Naive B cell (primary cell): ENCODE data around the gene ALDH1L1. TPM values are rescaled to one million over a fixed set of nuclear protein-coding genes. Genes with fewer than 3 reads are reported as not detected.
A peak's percentile ranks its signal among the peaks of the same experiment; 100 is the strongest.
"Not testable (repeated sequence)": the region's sequence is repeated elsewhere in the genome, so short reads cannot be mapped to it uniquely, and the experiment has no call there.

ENCODE experiments used
- ATAC-seq, 2 donors: fragments of 150-1000 bp; cut with Tn5 transposase; 2 replicates each; pipeline ENCODE4 v1.10.0; 2021; ENCODE audit warnings: low read depth in 2 of 2, mild to moderate bottlenecking in 2 of 2, moderate library complexity in 2 of 2
- DNase-seq: peaks from one replicate; pipeline ENCODE4 v3.0.0; 2022
- H3K27ac Mint-ChIP-seq, 6 donors: one replicate each; pipeline ENCODE4 v1.8.0; 2020 to 2022; ENCODE audit warnings: mild to moderate bottlenecking in 6 of 6, mixed read lengths in 6 of 6, moderate library complexity in 5 of 6, inconsistent platforms in 2 of 6
- H3K27me3 Mint-ChIP-seq, 3 donors: one replicate each; pipeline ENCODE4 v1.8.0; 2021 to 2022; ENCODE audit warnings: mixed read lengths in 3 of 3, mild to moderate bottlenecking in 1 of 3
- H3K36me3 Mint-ChIP-seq, 2 donors: one replicate each; pipeline ENCODE4 v1.8.0; 2020 to 2022; ENCODE audit warnings: mixed read lengths in 2 of 2, inconsistent platforms in 1 of 2, mild to moderate bottlenecking in 1 of 2
- H3K4me1 Mint-ChIP-seq, 3 donors: one replicate each; pipeline ENCODE4 v1.8.0; 2020 to 2022; ENCODE audit warnings: mixed read lengths in 3 of 3, inconsistent platforms in 1 of 3, mild to moderate bottlenecking in 1 of 3, moderate library complexity in 1 of 3
- H3K4me3 Mint-ChIP-seq, 8 donors: one replicate each; pipeline ENCODE4 v1.8.0; 2020 to 2022; ENCODE audit warnings: mild to moderate bottlenecking in 8 of 8, mixed read lengths in 8 of 8, moderate library complexity in 8 of 8, inconsistent platforms in 2 of 8
- H3K9me3 Mint-ChIP-seq, 7 donors: one replicate each; pipeline ENCODE4 v1.8.0; 2020 to 2022; ENCODE audit warnings: mixed read lengths in 7 of 7, mild to moderate bottlenecking in 5 of 7, inconsistent platforms in 2 of 7, moderate library complexity in 1 of 7
- polyA plus RNA-seq, 6 donors: library from polyadenylated mRNA; unstranded; fragments of 300-500 nt; fragmentation: Illumina TruSeq; gene quantifications; one replicate each; pipeline ENCODE4 v1.2.3, GENCODE V29; 2021; ENCODE audit warnings: low read depth in 6 of 6

ALDH1L1 gene
- polyA plus RNA-seq, 6 donors from 2014 or later: 0.08 TPM; not detected in 5

DNA sequence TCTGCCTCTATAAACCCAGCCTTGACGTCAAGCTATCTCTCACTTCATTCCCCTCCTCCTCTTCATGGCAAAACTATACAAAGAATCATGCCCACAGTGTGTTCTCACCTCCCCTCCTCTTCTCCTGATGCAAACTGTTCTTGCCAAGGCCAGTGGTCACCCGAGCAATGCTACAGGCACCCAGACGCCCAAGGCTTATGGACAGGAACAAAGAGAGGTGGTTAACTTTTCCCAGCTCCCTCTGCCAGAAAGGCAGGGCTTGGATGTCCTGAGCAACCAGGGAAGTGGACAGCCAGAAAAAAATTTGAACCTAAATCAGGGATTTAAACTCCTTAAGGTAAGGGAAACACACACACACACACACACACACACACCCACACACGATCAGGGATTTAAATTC lies 101.5 kb downstream of the ALDH1L1 start:
- Mint-ChIP-seq H3K4me3 (no peak overlapping the region), H3K9me3 (peaks cover 0 to 6% (median 3%) of the 10 kb centered on the region in 7 donors), H3K27ac (no peak overlapping the region)

DNA sequence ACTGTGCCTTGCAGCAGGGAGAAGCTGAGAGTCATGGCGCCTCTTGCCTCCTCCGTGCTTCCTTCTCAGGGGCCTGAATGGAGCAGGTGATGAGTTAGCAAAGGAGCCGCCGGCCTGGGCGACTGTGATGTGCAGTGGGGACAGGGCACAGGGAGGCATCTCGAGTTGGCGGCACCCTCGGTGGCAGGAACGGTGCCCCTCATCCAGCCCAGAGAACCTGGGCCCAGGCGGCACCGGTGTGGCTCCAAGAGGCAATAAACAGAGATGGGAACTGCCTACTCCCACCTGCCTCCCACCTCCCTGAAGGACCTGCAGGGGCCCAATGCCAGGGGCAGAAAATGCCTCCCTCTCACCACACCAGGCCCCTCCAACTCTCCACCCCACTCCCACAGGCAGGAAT lies 102.6 kb downstream of the ALDH1L1 start:
- H3K27me3 Mint-ChIP-seq: no peaks in the 10 kb centered on the region
- H3K27ac Mint-ChIP-seq: no peak overlapping the region
- ATAC-seq (no peak), DNase-seq (no peak)
- no peak overlapping the region for H3K4me3 Mint-ChIP-seq
- peaks cover 4 to 7% of the 10 kb centered on the region in 2 donors for H3K36me3 Mint-ChIP-seq
- peaks cover 0 to 16% (median 6%) of the 10 kb centered on the region in 7 donors for H3K9me3 Mint-ChIP-seq
- H3K4me1 Mint-ChIP-seq: peaks cover under 1 to 13% (median under 1%) of the 10 kb centered on the region in 3 donors

More for the DNA sequence above, 101.5 kb downstream of the ALDH1L1 start:
- peaks cover 0 to under 1% of the 10 kb centered on the region in 2 donors for H3K36me3 Mint-ChIP-seq
- ATAC-seq (no peak), DNase-seq (no peak)
- no peaks in the 10 kb centered on the region for H3K27me3 Mint-ChIP-seq
- peaks cover 7 to 20% (median 8%) of the 10 kb centered on the region in 3 donors for H3K4me1 Mint-ChIP-seq

DNA sequence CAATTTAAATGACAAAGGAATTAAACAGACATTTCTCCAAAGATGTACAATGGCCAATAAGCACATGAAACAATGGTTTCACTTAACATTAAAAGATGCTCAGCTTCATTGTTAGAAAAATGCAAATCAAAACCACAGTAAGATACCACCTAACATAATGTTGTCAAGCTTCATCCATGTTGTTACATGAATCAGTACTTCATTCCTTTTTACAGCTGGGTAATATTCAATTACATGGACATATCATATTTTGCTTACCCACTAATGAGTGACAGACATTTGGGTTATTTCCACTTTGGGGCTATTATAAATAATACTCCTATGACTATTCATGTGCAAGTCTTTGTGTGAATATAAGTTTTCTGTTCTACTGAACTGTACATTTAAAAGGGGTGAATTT lies 104.2 kb downstream of the ALDH1L1 start:
- Mint-ChIP-seq H3K4me3 (no peak overlapping the region), H3K36me3 (peaks cover 9 to 11% of the 10 kb centered on the region in 2 donors), H3K27me3 (no peaks in the 10 kb centered on the region), H3K27ac (no peak overlapping the region), H3K4me1 (peaks cover 0 to 16% (median 0%) of the 10 kb centered on the region in 3 donors), H3K9me3 (peaks cover 0 to 23% (median 9%) of the 10 kb centered on the region in 7 donors)
- ATAC-seq (no peak), DNase-seq (no peak)

DNA sequence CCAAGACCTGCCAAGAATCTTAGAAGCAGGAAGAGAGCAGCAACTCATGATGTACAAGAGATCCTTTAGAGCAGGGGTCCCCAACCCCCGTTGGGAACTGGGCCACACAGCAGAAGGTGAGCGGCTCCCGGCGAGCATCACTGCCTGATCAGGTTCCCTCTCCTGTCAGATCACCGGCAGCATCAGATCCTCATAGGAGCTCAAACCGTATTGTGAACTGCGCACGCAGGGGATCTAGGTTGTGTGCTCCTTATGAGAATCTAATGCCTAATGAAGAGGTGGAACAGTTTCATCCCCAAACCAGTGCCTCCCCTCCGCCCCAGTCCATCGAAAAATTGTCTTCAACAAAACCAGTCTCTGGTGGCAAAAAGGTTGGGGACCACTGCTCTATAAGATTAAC lies 110.2 kb downstream of the ALDH1L1 start:
- Mint-ChIP-seq H3K4me3 (no peak overlapping the region), H3K27ac (no peak overlapping the region), H3K36me3 (peaks cover 9 to 26% of the 10 kb centered on the region in 2 donors), H3K4me1 (peaks cover 0 to 9% (median 0%) of the 10 kb centered on the region in 3 donors), H3K27me3 (no peaks in the 10 kb centered on the region), H3K9me3 (peaks cover 0 to 23% (median 8%) of the 10 kb centered on the region in 7 donors)
- ATAC-seq (no peak), DNase-seq (no peak)

DNA sequence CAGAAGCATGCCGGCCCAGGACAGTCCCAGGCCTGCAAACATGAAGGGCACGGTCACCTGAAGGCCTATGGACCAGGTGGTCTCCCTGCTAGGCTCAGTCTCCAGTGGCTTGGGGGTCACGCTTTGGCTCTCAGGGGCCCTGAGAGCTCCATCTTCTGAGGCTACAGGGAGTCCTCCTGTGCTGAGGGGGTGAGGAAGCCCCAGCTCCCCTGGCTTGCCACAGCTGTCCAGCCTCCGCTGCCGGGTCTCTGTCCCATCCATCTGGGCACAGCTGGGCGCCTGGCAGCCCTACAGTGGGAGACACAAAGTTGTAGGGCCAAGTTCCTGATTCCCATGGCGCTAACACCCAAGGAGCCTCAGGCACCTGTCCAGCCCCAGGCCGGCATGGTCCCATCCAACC lies 112.4 kb downstream of the ALDH1L1 start:
- Mint-ChIP-seq H3K27ac (no peak overlapping the region), H3K9me3 (peaks cover 0 to 11% (median 4%) of the 10 kb centered on the region in 7 donors)

DNA sequence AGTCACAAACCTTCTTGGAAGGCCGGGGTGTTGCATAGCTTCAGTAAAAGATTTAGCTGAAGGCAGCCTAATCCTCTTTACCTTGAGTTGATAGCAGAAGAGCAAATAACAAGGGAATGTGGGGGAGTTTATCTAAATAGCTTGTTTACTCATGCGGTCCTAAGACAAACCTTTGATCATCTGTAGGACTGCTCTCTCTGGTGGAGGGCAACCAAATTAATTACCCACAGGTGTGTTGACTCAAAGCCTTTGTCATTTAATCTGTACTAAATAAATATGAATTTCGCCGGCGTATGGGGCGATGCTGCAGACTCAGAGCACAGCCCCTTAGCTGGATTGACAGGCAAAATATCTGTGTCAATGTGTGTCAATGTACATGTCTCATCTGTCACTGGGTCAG lies 113.7 kb downstream of the ALDH1L1 start:
- H3K36me3 Mint-ChIP-seq: peaks cover 0 to 16% of the 10 kb centered on the region in 2 donors
- H3K27me3 Mint-ChIP-seq, H3K9me3 Mint-ChIP-seq, DNase-seq, H3K27ac Mint-ChIP-seq, H3K4me3 Mint-ChIP-seq, ATAC-seq: not testable (repeated sequence)
- H3K4me1 Mint-ChIP-seq: peaks cover 12 to 22% (median 13%) of the 10 kb centered on the region in 3 donors

More for the DNA sequence above, 112.4 kb downstream of the ALDH1L1 start:
- no peaks in the 10 kb centered on the region for H3K27me3 Mint-ChIP-seq
- peaks cover 12 to 22% (median 13%) of the 10 kb centered on the region in 3 donors for H3K4me1 Mint-ChIP-seq
- DNase-seq (no peak), ATAC-seq (no peak)
- no peak overlapping the region for H3K4me3 Mint-ChIP-seq
- peaks cover 7 to 22% of the 10 kb centered on the region in 2 donors for H3K36me3 Mint-ChIP-seq

DNA sequence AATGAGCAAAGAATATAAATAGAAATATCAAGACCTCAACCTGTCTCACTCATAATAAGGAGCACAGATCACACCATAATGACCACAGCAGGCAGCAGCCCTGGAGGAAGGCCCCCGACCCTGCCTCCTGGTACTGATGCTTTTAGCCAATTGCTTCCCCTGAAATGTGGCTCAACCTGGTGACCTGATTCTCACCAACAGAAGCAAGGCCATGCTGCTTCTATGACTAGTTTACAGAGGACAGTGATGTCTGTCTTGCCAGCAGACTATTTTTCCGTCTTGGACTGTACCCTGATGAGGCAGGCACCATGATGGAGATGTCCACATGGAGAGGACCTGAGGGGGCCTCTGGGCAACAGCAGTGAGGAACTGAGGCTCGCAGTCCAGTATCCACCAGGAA lies 114.5 kb downstream of the ALDH1L1 start:
- H3K4me3 Mint-ChIP-seq: no peak overlapping the region
- DNase-seq (no peak), ATAC-seq (no peak)
- H3K36me3 Mint-ChIP-seq: peaks cover 0 to 16% of the 10 kb centered on the region in 2 donors
- no peak overlapping the region for H3K27ac Mint-ChIP-seq
- no peaks in the 10 kb centered on the region for H3K27me3 Mint-ChIP-seq
- peaks cover 12 to 17% (median 16%) of the 10 kb centered on the region in 3 donors for H3K4me1 Mint-ChIP-seq
- no peaks in the 10 kb centered on the region for H3K9me3 Mint-ChIP-seq

DNA sequence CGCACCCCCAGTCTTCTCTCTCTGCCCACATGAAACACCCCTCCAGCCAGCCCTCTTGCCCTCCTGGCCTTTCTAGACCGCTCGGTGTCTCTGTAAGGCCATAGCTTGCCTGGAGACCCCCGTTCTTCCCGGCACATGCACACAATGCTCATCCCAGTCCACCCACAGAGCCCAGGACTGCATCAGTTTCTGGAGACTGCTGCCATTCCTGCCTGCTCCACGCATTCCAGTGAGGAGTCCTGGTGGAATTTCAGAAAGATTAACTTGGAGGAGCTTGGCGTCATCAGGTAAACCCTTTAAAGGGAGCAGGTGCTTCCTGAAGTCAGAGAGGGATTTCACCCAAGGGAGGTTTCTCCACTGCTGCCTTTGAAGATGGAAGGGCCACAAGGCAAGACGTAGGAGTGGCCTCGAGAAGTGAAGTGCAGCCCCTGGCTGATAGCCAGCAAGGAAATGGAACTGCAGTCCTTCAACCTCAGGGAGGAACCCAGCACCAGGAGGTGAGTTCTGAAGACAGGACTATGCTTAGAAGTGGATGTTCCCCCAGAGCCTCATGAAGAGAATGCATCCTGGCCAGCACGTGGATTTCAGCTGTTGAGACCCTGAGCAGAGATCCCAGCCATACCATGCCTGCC lies 115.6 kb downstream of the ALDH1L1 start:
- no peak for DNase-seq
- H3K9me3 Mint-ChIP-seq: no peaks in the 10 kb centered on the region
- H3K4me3 Mint-ChIP-seq: no peak overlapping the region
- H3K4me1 Mint-ChIP-seq: peaks cover 12 to 17% (median 16%) of the 10 kb centered on the region in 3 donors
- peak overlapping the region in 3 of 6 donors; percentile 26 to 80 (median 59) for H3K27ac Mint-ChIP-seq
- peaks cover 0 to 18% of the 10 kb centered on the region in 2 donors for H3K36me3 Mint-ChIP-seq
- H3K27me3 Mint-ChIP-seq: no peaks in the 10 kb centered on the region
- no peak for ATAC-seq

DNA sequence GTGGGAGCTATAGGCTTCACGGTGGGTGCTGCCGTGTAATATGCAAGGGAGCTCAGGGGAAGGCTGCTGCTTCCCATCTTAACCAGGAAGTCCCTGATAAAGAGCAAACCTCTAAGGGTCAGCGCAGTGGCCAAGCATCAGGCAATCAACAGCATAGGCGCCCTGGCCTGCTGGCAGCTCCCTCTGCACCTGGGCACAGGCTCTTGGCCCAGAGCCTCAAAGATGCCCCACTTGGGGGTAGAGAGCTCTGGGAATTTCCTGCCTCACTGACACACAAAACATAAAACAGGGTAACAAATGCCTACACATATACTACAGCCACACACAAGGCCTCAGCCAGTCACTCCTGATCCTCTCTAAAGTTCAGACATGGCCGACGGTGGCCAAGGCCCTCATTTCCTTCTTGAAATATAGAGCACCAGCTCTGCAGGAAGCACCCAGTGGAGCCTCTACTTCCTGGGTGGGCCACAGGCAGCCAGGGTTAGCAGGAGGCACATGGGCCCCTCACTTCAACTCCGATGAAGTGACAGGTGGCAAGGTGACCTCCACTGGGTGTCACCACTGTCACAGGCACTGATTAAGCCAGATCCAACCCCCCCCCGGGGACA lies 116.9 kb downstream of the ALDH1L1 start:
- DNase-seq: no peak
- H3K9me3 Mint-ChIP-seq: no peaks in the 10 kb centered on the region
- no peaks in the 10 kb centered on the region for H3K27me3 Mint-ChIP-seq
- peaks cover 13 to 18% (median 14%) of the 10 kb centered on the region in 3 donors for H3K4me1 Mint-ChIP-seq
- peaks cover 9 to 21% of the 10 kb centered on the region in 2 donors for H3K36me3 Mint-ChIP-seq
- no peak for ATAC-seq
- H3K4me3 Mint-ChIP-seq: no peak overlapping the region
- H3K27ac Mint-ChIP-seq: peak overlapping the region in 1 of 6 donors; percentile 11

DNA sequence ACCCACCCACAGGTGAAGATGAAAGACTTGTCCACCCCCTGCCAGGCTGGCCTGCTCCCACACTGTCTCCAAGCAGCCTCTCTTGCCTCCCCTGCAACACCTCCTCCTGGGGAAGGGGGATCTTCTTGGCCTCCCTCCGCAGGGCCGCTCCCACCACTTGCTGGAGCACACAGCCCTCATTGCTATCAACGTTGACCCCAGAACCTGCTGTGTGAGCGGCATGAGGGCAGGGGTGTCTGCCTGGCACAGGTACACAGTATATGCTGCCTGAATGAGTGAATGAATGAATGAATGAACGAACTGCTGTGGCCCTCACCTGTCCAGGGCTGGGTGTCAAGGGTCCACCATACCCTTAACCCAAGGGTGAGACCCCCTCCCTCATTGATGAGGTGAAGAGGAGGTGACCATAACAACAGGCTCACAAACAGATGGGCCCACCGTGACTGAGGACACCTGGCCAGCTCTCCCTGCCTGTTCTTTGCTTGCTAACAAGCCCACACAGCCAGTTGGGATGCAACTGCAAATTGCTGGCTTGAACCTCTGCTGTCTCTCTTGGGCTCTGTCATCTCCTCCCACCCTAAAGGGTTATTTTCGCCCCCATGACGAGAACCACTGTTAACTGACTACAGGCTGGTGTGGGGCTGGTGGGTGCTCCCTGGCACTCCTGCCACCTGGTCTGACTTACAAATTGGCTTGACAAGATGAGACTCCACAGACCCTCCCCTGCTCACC lies 118.9 kb downstream of the ALDH1L1 start:
- Mint-ChIP-seq H3K27ac (no peak overlapping the region), H3K27me3 (no peaks in the 10 kb centered on the region), H3K4me1 (peaks cover 13 to 21% (median 21%) of the 10 kb centered on the region in 3 donors), H3K36me3 (peaks cover 9 to 12% of the 10 kb centered on the region in 2 donors), H3K4me3 (no peak overlapping the region), H3K9me3 (no peaks in the 10 kb centered on the region)
- no peak for ATAC-seq
- DNase-seq: no peak

DNA sequence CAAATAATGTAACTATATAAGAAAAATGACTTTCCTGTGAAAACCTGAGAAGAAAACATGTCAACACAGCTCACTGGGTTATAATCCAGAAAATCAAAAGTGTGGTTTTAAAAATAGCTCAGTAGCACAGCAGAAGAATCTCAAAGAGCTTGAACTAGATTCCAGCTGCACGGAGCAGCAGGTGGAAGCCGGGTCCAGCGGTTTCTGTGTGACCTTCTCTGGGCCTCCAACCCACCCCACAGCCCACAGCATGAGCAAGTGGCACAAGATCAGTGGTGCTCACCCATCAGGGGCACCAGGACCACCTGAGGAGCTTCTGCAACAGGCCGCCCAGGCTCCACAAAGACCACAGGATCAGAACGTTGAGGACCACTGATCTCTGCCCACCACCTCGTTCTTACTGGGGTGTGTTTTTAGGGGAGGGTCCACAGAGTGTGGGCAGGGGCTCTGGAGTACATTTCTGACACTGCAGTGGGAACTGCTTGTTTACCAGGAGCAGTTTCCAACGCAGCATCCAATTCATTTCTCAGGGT lies 119.7 kb downstream of the ALDH1L1 start:
- no peaks in the 10 kb centered on the region for H3K27me3 Mint-ChIP-seq
- no peak overlapping the region for H3K4me3 Mint-ChIP-seq
- peaks cover 9% of the 10 kb centered on the region in 2 donors for H3K36me3 Mint-ChIP-seq
- no peak overlapping the region for H3K27ac Mint-ChIP-seq
- H3K9me3 Mint-ChIP-seq: no peaks in the 10 kb centered on the region
- ATAC-seq (no peak), DNase-seq (no peak)
- H3K4me1 Mint-ChIP-seq: peaks cover 13 to 21% (median 21%) of the 10 kb centered on the region in 3 donors

DNA sequence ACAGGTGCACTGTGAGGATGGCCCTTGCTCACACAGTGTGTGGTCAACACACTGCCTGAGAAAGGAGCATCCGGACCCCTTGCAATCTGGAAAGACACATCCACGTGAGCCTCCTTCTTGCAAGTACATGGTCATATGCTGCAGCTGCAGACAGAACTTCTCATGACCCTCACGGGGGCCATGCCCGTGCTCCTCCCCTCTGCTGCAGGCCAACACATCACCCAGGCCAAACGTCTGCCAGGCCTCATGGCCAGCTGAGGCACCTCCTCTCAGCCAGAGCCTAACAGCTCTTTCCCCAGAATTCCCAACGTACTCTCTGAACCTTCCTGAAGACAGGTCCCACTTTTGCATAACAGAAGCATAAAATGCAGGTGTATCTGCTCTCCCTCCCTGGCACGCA lies 121.7 kb downstream of the ALDH1L1 start:
- no peaks in the 10 kb centered on the region for H3K27me3 Mint-ChIP-seq
- H3K36me3 Mint-ChIP-seq: peaks cover 5 to 9% of the 10 kb centered on the region in 2 donors
- no peak for DNase-seq
- H3K4me3 Mint-ChIP-seq: no peak overlapping the region
- ATAC-seq: no peak
- H3K4me1 Mint-ChIP-seq: peaks cover 10 to 23% (median 21%) of the 10 kb centered on the region in 3 donors
- H3K27ac Mint-ChIP-seq: peak overlapping the region in 1 of 6 donors; percentile 85
- H3K9me3 Mint-ChIP-seq: no peaks in the 10 kb centered on the region

DNA sequence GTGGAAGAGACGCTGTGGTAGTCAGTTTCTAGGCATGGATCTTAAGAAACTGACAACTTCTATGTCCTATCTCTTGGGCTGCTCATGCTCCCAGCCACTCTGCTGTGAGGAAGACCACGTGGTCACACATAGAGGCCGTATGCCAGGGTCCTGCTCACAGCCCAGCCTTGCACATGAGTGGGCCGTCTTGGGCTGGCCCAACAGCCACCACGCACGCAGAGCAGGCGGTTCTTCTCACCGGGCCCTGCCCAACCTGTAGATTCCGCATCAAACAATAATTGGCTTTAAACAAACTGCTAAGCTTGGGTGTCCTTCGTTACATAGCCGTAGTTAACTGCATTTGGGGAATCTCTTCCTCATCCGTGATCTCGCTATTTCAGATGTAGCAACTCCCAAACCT lies 122.5 kb downstream of the ALDH1L1 start:
- H3K4me3 Mint-ChIP-seq: no peak overlapping the region
- no peaks in the 10 kb centered on the region for H3K27me3 Mint-ChIP-seq
- H3K36me3 Mint-ChIP-seq: peaks cover 5 to 9% of the 10 kb centered on the region in 2 donors
- no peaks in the 10 kb centered on the region for H3K9me3 Mint-ChIP-seq
- ATAC-seq (no peak), DNase-seq (no peak)
- peaks cover 14 to 25% (median 22%) of the 10 kb centered on the region in 3 donors for H3K4me1 Mint-ChIP-seq
- peak overlapping the region in 1 of 6 donors; percentile 33 for H3K27ac Mint-ChIP-seq
